Measurements from ENCODE around the gene NEUROD4. TPM values are rescaled to one million over a fixed set of nuclear protein-coding genes. Genes with fewer than 3 reads are reported as not detected.

The NEUROD4 gene
- total RNA-seq, 4 donors from 2014 or later: not detected

GRCh38 chr12:55017416-55017925 is 2.3 kb upstream of the NEUROD4 start:
- Histone ChIP-seq H3K27ac (no peak overlapping the region), H3K36me3 (no peaks in the 10 kb centered on the region), H3K4me3 (replicated peaks in 1 of 3) (no peak overlapping the region), H3K4me1 (no peaks in the 10 kb centered on the region), H3K9me3 (no peaks in the 10 kb centered on the region), H3K27me3 (no peaks in the 10 kb centered on the region)
- intact Hi-C loops (cut with DNase I): no loop called here
- TF ChIP-seq, protein P1, sequence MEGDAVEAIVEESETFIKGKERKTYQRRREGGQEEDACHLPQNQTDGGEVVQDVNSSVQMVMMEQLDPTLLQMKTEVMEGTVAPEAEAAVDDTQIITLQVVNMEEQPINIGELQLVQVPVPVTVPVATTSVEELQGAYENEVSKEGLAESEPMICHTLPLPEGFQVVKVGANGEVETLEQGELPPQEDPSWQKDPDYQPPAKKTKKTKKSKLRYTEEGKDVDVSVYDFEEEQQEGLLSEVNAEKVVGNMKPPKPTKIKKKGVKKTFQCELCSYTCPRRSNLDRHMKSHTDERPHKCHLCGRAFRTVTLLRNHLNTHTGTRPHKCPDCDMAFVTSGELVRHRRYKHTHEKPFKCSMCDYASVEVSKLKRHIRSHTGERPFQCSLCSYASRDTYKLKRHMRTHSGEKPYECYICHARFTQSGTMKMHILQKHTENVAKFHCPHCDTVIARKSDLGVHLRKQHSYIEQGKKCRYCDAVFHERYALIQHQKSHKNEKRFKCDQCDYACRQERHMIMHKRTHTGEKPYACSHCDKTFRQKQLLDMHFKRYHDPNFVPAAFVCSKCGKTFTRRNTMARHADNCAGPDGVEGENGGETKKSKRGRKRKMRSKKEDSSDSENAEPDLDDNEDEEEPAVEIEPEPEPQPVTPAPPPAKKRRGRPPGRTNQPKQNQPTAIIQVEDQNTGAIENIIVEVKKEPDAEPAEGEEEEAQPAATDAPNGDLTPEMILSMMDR (IDR thresholded peaks at IDR 0.05): no peak
- no peak for TF ChIP-seq POLR2A (IDR thresholded peaks at IDR 0.05)
- DNase-seq: no peak
- 31 to 36% methylated on average over 3 of the region's 3 CpGs for WGBS, 2 donors

GRCh38 chr12:55024575-55024974 is 4.8 kb downstream of the NEUROD4 start:
- intact Hi-C loops (cut with DNase I): no loop called here
- Histone ChIP-seq H3K4me1 (no peaks in the 10 kb centered on the region), H3K36me3 (no peaks in the 10 kb centered on the region), H3K27me3 (no peaks in the 10 kb centered on the region), H3K4me3 (replicated peaks in 1 of 3) (no peak overlapping the region), H3K9me3 (no peaks in the 10 kb centered on the region), H3K27ac (no peak overlapping the region)
- DNase-seq: no peak
- WGBS, 2 donors: 75 to 84% methylated on average over 2 of the region's 2 CpGs
- no peak for TF ChIP-seq POLR2A (IDR thresholded peaks at IDR 0.05)
- TF ChIP-seq, protein P1 (IDR thresholded peaks at IDR 0.05): no peak

GRCh38 chr12:55025508-55025907 is 5.7 kb downstream of the NEUROD4 start:
- H3K27ac ChIP-seq: no peak overlapping the region
- intact Hi-C loops (cut with DNase I): no loop called here

DNA sequence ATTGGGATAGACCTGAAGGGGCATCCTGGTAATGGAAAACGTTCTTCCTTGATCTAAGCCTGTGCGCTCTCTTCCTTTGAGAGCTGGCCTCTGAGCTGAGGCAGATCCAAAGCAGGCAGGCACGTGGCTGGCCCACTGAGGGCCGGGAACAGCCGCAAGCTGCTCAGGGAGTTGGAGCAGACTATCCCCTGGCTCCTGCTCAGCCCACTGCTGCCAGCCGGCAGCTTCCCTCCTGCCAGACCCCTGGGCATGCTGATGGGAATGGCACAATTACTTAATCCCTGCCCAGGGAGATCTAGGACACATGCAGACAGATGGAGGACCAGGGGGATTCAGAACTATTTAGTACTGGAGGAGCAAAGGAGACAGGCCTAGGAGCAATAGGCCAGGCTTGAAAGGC is 14.4 kb downstream of the NEUROD4 start:
- no peak overlapping the region for H3K4me3 ChIP-seq (replicated peaks in 1 of 3)
- H3K27ac ChIP-seq: no peak overlapping the region
- H3K27me3 ChIP-seq: no peaks in the 10 kb centered on the region
- DNase-seq: no peak
- TF ChIP-seq, protein P1 (IDR thresholded peaks at IDR 0.05): no peak
- no peak for TF ChIP-seq POLR2A (IDR thresholded peaks at IDR 0.05)
- 46 to 47% methylated on average over 5 to 6 of the region's 6 CpGs for WGBS, 2 donors
- intact Hi-C loops (cut with DNase I): no loop called here
- H3K4me1 ChIP-seq: no peaks in the 10 kb centered on the region
- no peaks in the 10 kb centered on the region for H3K9me3 ChIP-seq
- H3K36me3 ChIP-seq: no peaks in the 10 kb centered on the region

More at GRCh38 chr12:55025508-55025907, 5.7 kb downstream of the NEUROD4 start:
- H3K4me1 ChIP-seq: no peaks in the 10 kb centered on the region
- DNase-seq: no peak
- TF ChIP-seq, protein P1 (IDR thresholded peaks at IDR 0.05): no peak
- TF ChIP-seq POLR2A (IDR thresholded peaks at IDR 0.05): no peak
- 65 to 74% methylated on average over 2 of the region's 2 CpGs for WGBS, 2 donors
- H3K9me3 ChIP-seq: no peaks in the 10 kb centered on the region
- no peaks in the 10 kb centered on the region for H3K27me3 ChIP-seq
- no peak overlapping the region for H3K4me3 ChIP-seq (replicated peaks in 1 of 3)
- H3K36me3 ChIP-seq: no peaks in the 10 kb centered on the region

DNA sequence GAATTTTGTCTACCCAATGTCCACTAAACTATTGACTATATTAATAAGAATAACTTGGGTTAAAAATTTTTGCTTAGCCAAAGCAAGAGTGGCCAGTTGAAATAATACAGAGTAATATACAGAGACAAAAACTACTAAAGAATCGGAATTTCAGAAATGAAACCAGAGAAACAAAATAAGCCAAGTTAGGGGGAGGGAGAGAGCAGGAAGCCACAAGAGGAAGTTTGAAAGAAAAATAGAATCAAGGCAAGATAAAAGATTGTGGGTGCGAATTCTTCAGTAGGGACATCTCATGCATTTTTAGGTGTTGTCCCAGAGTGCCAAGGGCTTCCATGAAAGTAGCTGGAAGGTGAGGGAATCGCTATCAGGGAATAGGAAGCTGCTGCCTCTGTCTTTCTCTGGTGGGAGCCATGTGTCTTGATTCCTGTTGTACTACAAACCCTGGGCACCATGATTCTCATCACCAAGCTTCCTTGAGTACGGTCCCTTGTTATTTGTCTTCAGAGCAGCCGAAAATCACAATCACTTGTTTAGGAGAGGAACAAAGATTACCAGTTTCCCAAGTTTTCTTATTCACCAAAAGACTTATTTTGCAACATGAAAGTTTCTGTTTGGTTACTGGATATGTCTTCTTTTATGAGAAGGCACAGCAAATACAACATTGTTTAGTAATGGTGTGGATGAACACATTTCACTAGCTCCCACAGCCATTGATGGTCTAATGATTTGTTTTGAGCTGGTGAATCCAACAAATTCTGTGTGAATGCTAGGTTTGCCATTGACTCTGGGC is 16.7 kb downstream of the NEUROD4 start:
- no peak for TF ChIP-seq POLR2A (IDR thresholded peaks at IDR 0.05)
- TF ChIP-seq, protein P1 (IDR thresholded peaks at IDR 0.05): no peak
- 86 to 87% methylated on average over 5 of the region's 5 CpGs for WGBS, 2 donors
- Histone ChIP-seq H3K4me1 (no peaks in the 10 kb centered on the region), H3K9me3 (no peaks in the 10 kb centered on the region), H3K27me3 (no peaks in the 10 kb centered on the region), H3K27ac (no peak overlapping the region), H3K4me3 (replicated peaks in 1 of 3) (no peak overlapping the region), H3K36me3 (no peaks in the 10 kb centered on the region)
- DNase-seq: no peak
- intact Hi-C loops (cut with DNase I): no loop called here

Measured in thyroid gland (tissue), 4 donors.